ENCODE results near the gene LAMTOR4.
"Not testable (repeated sequence)": the region's sequence is repeated elsewhere in the genome, so short reads cannot be mapped to it uniquely, and the experiment has no call there.

LAMTOR4 gene

DNA sequence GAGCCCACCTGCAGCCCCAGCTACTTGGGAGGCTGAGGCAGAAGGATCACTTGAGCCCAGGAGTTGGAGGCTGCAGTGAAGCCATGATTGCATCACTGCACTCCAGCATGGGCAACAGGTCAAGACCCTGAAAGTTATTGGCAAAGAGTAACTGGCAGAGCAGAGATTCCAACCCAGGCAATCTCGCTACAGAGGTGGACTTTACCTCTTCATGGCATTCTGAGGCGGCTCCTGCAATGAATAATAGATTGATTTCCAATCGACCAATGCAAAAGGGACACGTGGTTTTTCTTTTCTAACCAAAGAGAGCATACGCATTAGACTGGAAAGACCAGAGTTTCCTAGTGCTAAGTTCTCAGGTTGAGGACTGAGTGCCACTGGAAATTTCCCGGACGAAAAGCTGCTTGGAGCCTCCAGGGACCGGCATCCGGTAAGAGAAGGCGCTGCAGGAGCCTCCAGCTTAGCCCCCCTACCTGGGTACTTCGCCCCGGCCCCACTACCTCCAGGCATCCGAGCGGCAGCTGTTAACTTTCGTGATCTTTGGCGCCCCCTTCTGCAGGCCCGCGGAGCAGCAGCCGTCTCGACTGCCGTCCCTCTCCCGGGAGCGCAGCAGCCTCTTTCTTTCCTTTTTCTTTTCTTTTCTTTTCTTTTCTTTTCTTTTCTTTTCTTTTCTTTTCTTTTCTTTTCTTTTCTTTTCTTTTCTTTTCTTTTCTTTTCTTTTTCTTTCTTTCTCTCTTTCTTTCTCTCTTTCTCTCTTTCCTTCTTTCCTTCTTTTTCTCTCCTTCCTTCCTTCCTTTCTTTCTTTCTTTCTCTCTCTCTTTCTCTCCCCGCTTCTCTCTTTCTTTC, 17.9 kb upstream of the LAMTOR4 start:
- TF ChIP-seq, protein P1, sequence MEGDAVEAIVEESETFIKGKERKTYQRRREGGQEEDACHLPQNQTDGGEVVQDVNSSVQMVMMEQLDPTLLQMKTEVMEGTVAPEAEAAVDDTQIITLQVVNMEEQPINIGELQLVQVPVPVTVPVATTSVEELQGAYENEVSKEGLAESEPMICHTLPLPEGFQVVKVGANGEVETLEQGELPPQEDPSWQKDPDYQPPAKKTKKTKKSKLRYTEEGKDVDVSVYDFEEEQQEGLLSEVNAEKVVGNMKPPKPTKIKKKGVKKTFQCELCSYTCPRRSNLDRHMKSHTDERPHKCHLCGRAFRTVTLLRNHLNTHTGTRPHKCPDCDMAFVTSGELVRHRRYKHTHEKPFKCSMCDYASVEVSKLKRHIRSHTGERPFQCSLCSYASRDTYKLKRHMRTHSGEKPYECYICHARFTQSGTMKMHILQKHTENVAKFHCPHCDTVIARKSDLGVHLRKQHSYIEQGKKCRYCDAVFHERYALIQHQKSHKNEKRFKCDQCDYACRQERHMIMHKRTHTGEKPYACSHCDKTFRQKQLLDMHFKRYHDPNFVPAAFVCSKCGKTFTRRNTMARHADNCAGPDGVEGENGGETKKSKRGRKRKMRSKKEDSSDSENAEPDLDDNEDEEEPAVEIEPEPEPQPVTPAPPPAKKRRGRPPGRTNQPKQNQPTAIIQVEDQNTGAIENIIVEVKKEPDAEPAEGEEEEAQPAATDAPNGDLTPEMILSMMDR (conservative IDR thresholded peaks at IDR 0.05), result peak; percentile 92
- no peak overlapping the region for H3K27ac ChIP-seq

DNA sequence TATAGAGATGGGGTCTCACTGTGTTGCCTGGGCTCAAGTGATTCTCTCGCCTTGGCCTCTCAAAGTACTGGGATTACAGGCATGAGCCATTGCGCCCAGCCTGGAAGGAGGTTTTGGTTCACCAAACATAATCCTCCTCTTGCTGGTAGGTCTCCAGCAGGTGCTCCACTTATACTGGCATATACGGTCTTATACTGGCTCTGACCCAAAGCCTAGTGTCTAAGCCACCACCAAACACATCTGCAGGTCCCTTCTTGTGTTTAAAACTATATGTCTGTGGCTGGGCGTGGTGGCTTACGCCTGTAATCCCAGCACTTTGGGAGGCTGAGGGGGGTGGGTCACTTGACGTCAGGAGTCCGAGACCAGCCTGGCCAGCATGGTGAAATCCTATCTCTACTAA, 16.6 kb upstream of the LAMTOR4 start:
- TF ChIP-seq, protein P1 (conservative IDR thresholded peaks at IDR 0.05), result no peak
- no peak overlapping the region for H3K27ac ChIP-seq

DNA sequence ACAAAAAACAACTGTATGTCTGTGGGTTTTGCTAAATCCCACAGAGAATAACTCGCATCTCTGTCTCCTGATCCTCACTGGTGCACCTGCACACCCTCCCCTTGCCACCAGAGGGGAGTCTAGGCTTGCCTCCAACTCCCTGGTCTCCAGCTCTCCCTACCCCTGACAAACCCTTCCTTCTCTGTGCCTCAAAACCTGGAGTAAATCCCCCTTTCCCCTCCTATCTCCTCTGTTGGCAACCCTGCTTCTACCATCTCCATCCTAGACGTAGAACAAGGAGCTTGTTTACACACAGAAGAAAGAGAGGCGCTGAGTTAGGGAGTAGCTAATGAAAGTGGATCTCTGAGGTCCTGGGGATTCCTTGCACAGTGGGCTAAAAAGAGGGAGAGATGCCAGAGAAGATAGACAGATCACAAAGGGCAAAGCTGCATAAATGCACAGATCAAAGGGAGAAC, 16.0 kb upstream of the LAMTOR4 start:
- TF ChIP-seq, protein P1 (conservative IDR thresholded peaks at IDR 0.05), result peak; percentile 97
- H3K27ac ChIP-seq, result no peak overlapping the region

DNA sequence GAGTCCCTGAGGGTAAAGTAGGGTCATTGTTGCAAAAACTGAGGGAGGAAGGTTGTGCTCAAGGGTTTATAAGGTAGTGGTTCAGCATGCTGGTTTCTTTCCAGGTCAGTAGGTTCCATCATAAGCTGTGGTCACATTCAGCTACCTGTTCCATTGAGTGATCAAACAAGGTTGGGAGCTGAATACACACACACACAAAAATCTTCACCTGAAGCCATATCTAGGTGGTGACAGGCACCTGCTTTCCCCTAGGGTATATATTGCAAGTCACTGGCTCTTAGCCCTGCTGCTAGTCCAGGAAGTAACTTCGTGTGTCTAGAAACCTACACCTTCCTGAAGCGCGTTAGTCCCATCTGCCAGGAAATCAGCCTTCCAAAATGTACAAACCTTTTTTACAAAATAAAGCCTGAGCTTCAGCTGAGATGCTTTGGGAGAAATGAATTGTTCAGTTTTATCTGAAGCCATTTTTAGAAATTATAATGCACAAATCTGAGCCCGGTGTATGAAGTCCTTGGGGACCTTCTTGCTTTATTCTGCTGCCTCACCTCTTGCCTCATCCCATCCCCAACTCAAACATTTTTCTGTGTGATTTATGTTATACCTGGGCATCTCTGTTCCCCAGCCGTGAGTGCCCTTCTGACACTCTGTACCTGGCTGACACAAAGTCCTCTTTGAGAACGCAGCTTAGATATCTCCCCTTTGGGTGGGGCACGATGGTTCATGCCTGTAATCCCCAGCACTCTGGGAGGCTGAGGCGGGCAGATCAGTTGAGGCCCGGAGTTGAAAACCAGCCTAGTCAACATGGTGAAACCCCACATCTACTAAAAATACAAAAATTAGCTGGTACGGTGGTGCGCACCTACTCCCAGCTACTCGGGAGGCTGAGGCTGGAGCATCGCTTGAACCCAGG, 10.6 kb upstream of the LAMTOR4 start:
- peak overlapping the region; percentile 23 for H3K27ac ChIP-seq
- TF ChIP-seq, protein P1 (conservative IDR thresholded peaks at IDR 0.05), result no peak

DNA sequence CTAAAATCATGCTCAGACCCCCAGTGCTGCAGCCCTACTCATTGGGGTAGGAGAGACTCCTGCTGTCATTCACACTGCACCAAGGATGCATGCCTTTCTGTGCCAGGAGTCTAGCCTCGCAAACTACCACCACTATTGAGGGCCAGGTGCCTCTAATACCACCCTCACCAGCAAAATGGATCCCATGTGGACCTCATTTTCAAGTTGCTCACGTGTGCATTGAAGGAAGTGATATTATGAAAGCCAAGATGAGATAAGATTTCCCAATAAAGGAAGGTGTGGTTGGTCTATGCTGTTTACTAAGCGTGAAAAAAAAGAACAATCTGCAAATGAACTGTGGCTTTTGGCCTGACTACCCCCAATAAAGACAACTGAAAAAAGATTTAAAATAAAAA, 7.2 kb upstream of the LAMTOR4 start:
- no peak overlapping the region for H3K27ac ChIP-seq
- TF ChIP-seq, protein P1 (conservative IDR thresholded peaks at IDR 0.05), result no peak

DNA sequence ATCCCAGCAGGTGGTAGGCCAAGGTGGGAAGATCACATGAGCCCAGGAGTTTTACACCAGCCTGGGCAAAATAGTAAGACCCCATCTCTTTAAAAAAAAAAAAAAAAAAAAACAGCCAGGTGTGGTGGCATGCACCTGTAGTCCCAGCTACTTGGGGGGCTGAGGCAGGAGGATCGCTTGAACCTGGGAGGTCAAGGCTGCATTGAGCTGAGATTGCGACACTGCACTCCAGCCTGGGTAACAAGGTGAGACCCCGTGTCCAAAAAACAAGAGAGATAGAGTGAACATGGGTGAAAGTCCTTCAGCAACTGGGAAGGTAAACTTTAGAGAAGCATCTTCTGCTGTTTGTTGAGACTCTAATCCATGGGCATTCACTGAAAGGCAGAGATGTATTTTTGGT, 6.3 kb upstream of the LAMTOR4 start:
- TF ChIP-seq, protein P1 (conservative IDR thresholded peaks at IDR 0.05), result no peak
- no peak overlapping the region for H3K27ac ChIP-seq

DNA sequence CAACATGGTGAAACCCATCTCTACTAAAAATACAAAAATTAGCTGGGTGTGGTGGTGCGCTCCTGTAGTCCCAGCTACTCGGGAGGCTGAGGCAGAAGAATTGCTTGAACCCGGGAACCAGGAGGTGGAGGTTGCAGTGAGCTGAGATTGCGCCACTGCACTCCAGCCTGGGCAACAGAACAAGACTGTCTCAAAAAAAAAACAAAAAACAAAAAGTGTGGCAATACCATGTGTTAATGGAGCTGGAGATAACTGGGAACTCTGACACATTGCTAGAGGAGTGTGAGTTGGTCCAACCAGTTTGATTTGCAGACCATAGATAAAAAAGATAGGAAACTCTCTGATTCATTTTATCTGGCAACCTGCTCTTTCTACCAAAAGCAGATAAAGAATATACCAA, 2.4 kb upstream of the LAMTOR4 start:
- not testable (repeated sequence) for H3K27ac ChIP-seq

All from VCaP (cell line).